Naive B cell (primary cell): ENCODE data around the gene ALPP. TPM values are rescaled to one million over a fixed set of nuclear protein-coding genes. Genes with fewer than 3 reads are reported as not detected.
"Not testable (repeated sequence)": the region's sequence is repeated elsewhere in the genome, so short reads cannot be mapped to it uniquely, and the experiment has no call there.

Experiments
- ATAC-seq, 2 donors: fragments of 150-1000 bp; cut with Tn5 transposase; 2 replicates each; pipeline ENCODE4 v1.10.0; 2021; ENCODE audit warnings: low read depth in 2 of 2, mild to moderate bottlenecking in 2 of 2, moderate library complexity in 2 of 2
- DNase-seq: peaks from one replicate; pipeline ENCODE4 v3.0.0; 2022
- H3K27ac Mint-ChIP-seq, 6 donors: one replicate each; pipeline ENCODE4 v1.8.0; 2020 to 2022; ENCODE audit warnings: mild to moderate bottlenecking in 6 of 6, mixed read lengths in 6 of 6, moderate library complexity in 5 of 6, inconsistent platforms in 2 of 6
- H3K27me3 Mint-ChIP-seq, 3 donors: one replicate each; pipeline ENCODE4 v1.8.0; 2021 to 2022; ENCODE audit warnings: mixed read lengths in 3 of 3, mild to moderate bottlenecking in 1 of 3
- H3K36me3 Mint-ChIP-seq, 2 donors: one replicate each; pipeline ENCODE4 v1.8.0; 2020 to 2022; ENCODE audit warnings: mixed read lengths in 2 of 2, inconsistent platforms in 1 of 2, mild to moderate bottlenecking in 1 of 2
- H3K4me1 Mint-ChIP-seq, 3 donors: one replicate each; pipeline ENCODE4 v1.8.0; 2020 to 2022; ENCODE audit warnings: mixed read lengths in 3 of 3, inconsistent platforms in 1 of 3, mild to moderate bottlenecking in 1 of 3, moderate library complexity in 1 of 3
- H3K4me3 Mint-ChIP-seq, 8 donors: one replicate each; pipeline ENCODE4 v1.8.0; 2020 to 2022; ENCODE audit warnings: mild to moderate bottlenecking in 8 of 8, mixed read lengths in 8 of 8, moderate library complexity in 8 of 8, inconsistent platforms in 2 of 8
- H3K9me3 Mint-ChIP-seq, 7 donors: one replicate each; pipeline ENCODE4 v1.8.0; 2020 to 2022; ENCODE audit warnings: mixed read lengths in 7 of 7, mild to moderate bottlenecking in 5 of 7, inconsistent platforms in 2 of 7, moderate library complexity in 1 of 7
- polyA plus RNA-seq, 6 donors: library from polyadenylated mRNA; unstranded; fragments of 300-500 nt; fragmentation: Illumina TruSeq; gene quantifications; one replicate each; pipeline ENCODE4 v1.2.3, GENCODE V29; 2021; ENCODE audit warnings: low read depth in 6 of 6

The ALPP gene
- polyA plus RNA-seq, 6 donors from 2014 or later = 0.26 to 0.69 (median 0.40) TPM; not detected in 3

GRCh38 chr2:232336981-232337720 is 41.4 kb upstream of the ALPP start:
- no peaks in the 10 kb centered on the region for H3K4me1 Mint-ChIP-seq

GRCh38 chr2:232338094-232338758 is 40.3 kb upstream of the ALPP start:
- not testable (repeated sequence) for H3K27ac Mint-ChIP-seq, ATAC-seq, H3K27me3 Mint-ChIP-seq, DNase-seq, H3K9me3 Mint-ChIP-seq, H3K36me3 Mint-ChIP-seq, H3K4me3 Mint-ChIP-seq, H3K4me1 Mint-ChIP-seq

More at GRCh38 chr2:232336981-232337720, 41.4 kb upstream of the ALPP start:
- no peak for DNase-seq
- ATAC-seq = no peak
- H3K4me3 Mint-ChIP-seq = no peak overlapping the region
- H3K9me3 Mint-ChIP-seq = no peaks in the 10 kb centered on the region
- no peaks in the 10 kb centered on the region for H3K36me3 Mint-ChIP-seq
- no peak overlapping the region for H3K27ac Mint-ChIP-seq
- H3K27me3 Mint-ChIP-seq = no peaks in the 10 kb centered on the region

GRCh38 chr2:232338759-232339106 is 39.8 kb upstream of the ALPP start:
- Mint-ChIP-seq H3K27ac (peak overlapping the region in 1 of 6 donors; percentile 55), H3K4me3 (no peak overlapping the region), H3K27me3 (no peaks in the 10 kb centered on the region), H3K36me3 (no peaks in the 10 kb centered on the region), H3K9me3 (no peaks in the 10 kb centered on the region), H3K4me1 (no peaks in the 10 kb centered on the region)
- no peak for ATAC-seq
- no peak for DNase-seq

GRCh38 chr2:232339121-232340081 is 39.1 kb upstream of the ALPP start:
- DNase-seq (no peak), ATAC-seq (no peak)
- H3K27me3 Mint-ChIP-seq = no peaks in the 10 kb centered on the region
- no peaks in the 10 kb centered on the region for H3K4me1 Mint-ChIP-seq
- H3K27ac Mint-ChIP-seq = peak overlapping the region in 3 of 6 donors; percentile 1 to 55 (median 17)
- H3K9me3 Mint-ChIP-seq = peaks cover 0 to under 1% (median 0%) of the 10 kb centered on the region in 7 donors
- H3K36me3 Mint-ChIP-seq = no peaks in the 10 kb centered on the region
- no peak overlapping the region for H3K4me3 Mint-ChIP-seq

- peaks cover 0 to 2% (median 0%) of the 10 kb centered on the region in 7 donors for H3K9me3 Mint-ChIP-seq
- ATAC-seq = no peak
- H3K36me3 Mint-ChIP-seq = no peaks in the 10 kb centered on the region
- no peaks in the 10 kb centered on the region for H3K4me1 Mint-ChIP-seq
- no peaks in the 10 kb centered on the region for H3K27me3 Mint-ChIP-seq
- H3K4me3 Mint-ChIP-seq = no peak overlapping the region
- DNase-seq = no peak
- no peak overlapping the region for H3K27ac Mint-ChIP-seq
Measured at GRCh38 chr2:232340171-232340935, 38.2 kb upstream of the ALPP start.

GRCh38 chr2:232341061-232341738 is 37.4 kb upstream of the ALPP start:
- H3K27me3 Mint-ChIP-seq = peaks cover 0 to under 1% (median 0%) of the 10 kb centered on the region in 3 donors
- ATAC-seq (no peak), DNase-seq (no peak)
- H3K27ac Mint-ChIP-seq = no peak overlapping the region
- no peak overlapping the region for H3K4me3 Mint-ChIP-seq
- H3K4me1 Mint-ChIP-seq = no peaks in the 10 kb centered on the region
- H3K36me3 Mint-ChIP-seq = no peaks in the 10 kb centered on the region
- H3K9me3 Mint-ChIP-seq = peaks cover 0 to 4% (median 0%) of the 10 kb centered on the region in 7 donors

GRCh38 chr2:232341739-232342126 is 36.8 kb upstream of the ALPP start:
- no peak overlapping the region for H3K4me3 Mint-ChIP-seq
- ATAC-seq = no peak

GRCh38 chr2:232342635-232343565 is 35.7 kb upstream of the ALPP start:
- Mint-ChIP-seq H3K27me3 (peaks cover 0 to 9% (median 0%) of the 10 kb centered on the region in 3 donors), H3K4me1 (no peaks in the 10 kb centered on the region), H3K27ac (no peak overlapping the region), H3K4me3 (no peak overlapping the region), H3K36me3 (peaks cover 0 to under 1% of the 10 kb centered on the region in 2 donors), H3K9me3 (peaks cover 0 to 10% (median 4%) of the 10 kb centered on the region in 7 donors)
- ATAC-seq (no peak), DNase-seq (no peak)

More at GRCh38 chr2:232341739-232342126, 36.8 kb upstream of the ALPP start:
- Mint-ChIP-seq H3K4me1 (no peaks in the 10 kb centered on the region), H3K27me3 (peaks cover 0 to 6% (median 0%) of the 10 kb centered on the region in 3 donors), H3K27ac (no peak overlapping the region), H3K9me3 (peaks cover 0 to 4% (median 0%) of the 10 kb centered on the region in 7 donors), H3K36me3 (no peaks in the 10 kb centered on the region)
- no peak for DNase-seq

- Mint-ChIP-seq H3K9me3 (peaks cover 0 to 10% (median 6%) of the 10 kb centered on the region in 7 donors), H3K27me3 (peaks cover 0 to 9% (median 4%) of the 10 kb centered on the region in 3 donors), H3K36me3 (peaks cover 0 to 7% of the 10 kb centered on the region in 2 donors), H3K27ac (no peak overlapping the region), H3K4me1 (no peaks in the 10 kb centered on the region), H3K4me3 (no peak overlapping the region)
- DNase-seq (no peak), ATAC-seq (no peak)
Measured at GRCh38 chr2:232343821-232344220, 34.7 kb upstream of the ALPP start.

- Mint-ChIP-seq H3K27ac (no peak overlapping the region), H3K4me1 (no peaks in the 10 kb centered on the region), H3K4me3 (no peak overlapping the region), H3K27me3 (peaks cover 0 to 13% (median 4%) of the 10 kb centered on the region in 3 donors), H3K36me3 (peaks cover 0 to 7% of the 10 kb centered on the region in 2 donors), H3K9me3 (peaks cover 0 to 10% (median 6%) of the 10 kb centered on the region in 7 donors)
- no peak for ATAC-seq
- DNase-seq = no peak
Measured at GRCh38 chr2:232345251-232345650, 33.3 kb upstream of the ALPP start.

- Mint-ChIP-seq H3K27me3 (peaks cover 0 to 24% (median 4%) of the 10 kb centered on the region in 3 donors), H3K4me1 (no peaks in the 10 kb centered on the region), H3K9me3 (peaks cover 0 to 10% (median 6%) of the 10 kb centered on the region in 7 donors), H3K4me3 (no peak overlapping the region), H3K27ac (no peak overlapping the region), H3K36me3 (peaks cover 0 to 7% of the 10 kb centered on the region in 2 donors)
- DNase-seq (no peak), ATAC-seq (no peak)
Measured at GRCh38 chr2:232347369-232347768, 31.2 kb upstream of the ALPP start.
